ENCODE measurements around the gene HDAC10.

DNA sequence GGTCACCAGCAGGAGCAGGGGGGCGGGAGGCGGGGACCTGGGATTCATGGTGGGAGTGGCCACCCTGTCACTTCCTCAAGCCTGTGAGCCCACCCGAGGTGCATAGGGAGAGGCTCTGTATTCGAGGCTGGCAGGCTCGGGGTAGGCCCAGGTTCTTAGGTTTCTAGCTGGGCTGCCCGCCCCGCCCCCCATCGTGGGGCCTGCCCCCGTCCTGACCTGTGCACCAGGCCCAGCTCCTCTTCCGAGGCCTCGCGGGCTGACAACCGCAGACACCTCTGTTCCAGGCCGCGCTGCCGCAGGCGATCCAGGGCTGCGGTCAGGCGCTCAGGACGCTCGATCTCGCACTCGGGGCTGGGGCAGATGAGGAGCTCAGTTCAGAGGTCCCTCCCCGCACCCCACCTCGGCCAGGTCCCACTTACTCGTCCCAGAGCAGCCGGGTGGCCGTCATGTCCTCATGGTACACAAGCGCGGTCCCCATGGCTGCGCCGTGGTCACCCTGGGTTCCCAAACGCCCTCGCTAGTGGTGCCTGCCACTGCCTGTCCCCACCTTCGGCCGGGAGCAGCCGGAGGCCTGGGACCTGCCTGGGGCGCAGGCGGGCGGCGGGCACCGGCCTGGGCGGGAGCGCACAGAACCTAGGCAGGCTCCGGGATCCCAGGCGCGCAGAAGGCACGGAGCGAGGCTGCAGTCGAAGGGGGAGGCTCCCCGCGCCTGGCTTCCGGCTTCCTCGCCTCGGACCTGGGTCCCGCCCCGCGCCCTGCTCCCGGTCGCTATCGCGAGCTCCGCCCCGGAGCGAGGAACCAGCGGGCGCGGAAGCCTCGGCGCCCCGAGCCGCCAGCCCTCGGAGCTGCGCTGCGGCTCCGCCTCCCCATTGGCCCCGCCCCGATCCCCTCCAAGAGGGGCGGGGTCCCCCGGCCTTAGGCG lies at the start of gene HDAC10:
- no peak for TF ChIP-seq EP300 (IDR thresholded peaks at IDR 0.05)
- TF ChIP-seq, protein P1, sequence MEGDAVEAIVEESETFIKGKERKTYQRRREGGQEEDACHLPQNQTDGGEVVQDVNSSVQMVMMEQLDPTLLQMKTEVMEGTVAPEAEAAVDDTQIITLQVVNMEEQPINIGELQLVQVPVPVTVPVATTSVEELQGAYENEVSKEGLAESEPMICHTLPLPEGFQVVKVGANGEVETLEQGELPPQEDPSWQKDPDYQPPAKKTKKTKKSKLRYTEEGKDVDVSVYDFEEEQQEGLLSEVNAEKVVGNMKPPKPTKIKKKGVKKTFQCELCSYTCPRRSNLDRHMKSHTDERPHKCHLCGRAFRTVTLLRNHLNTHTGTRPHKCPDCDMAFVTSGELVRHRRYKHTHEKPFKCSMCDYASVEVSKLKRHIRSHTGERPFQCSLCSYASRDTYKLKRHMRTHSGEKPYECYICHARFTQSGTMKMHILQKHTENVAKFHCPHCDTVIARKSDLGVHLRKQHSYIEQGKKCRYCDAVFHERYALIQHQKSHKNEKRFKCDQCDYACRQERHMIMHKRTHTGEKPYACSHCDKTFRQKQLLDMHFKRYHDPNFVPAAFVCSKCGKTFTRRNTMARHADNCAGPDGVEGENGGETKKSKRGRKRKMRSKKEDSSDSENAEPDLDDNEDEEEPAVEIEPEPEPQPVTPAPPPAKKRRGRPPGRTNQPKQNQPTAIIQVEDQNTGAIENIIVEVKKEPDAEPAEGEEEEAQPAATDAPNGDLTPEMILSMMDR (IDR thresholded peaks at IDR 0.05) = no peak
- TF ChIP-seq POLR2A (IDR thresholded peaks at IDR 0.05; ENCODE audit: low read depth) = no peak
- peak in 1 of 2 donors; percentile 59 for TF ChIP-seq POLR2AphosphoS5 (IDR thresholded peaks at IDR 0.05)
